ENCODE data around the gene GLT1D1.

GLT1D1 gene

DNA sequence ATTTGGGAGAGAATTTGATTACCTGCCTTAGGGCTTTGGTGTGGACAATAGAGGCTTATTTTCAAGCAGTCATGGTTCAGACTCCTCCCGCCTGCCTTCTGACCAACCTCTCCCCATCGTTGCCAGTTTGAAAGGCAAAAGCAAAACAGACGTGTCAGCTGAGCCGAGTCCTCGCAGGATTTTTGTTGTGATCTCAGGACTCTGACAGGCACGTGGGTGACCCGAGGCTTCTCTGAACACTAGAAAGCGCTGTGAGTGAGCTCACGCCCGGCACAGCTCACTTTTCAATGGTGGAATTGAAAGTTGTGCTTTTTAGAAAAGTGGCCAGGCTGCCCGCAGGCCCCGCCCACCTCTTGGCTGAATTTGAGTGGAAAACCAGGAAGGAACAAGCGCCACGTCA is 130.1 kb downstream of the GLT1D1 start:
- no peak for DNase-seq (ENCODE audit: low read depth)
- no peak for TF ChIP-seq CTCF (IDR thresholded peaks at IDR 0.05; ENCODE audit: low read length, missing control alignments)
- H3K4me3 ChIP-seq (replicated peaks; ENCODE audit: low read depth, low read length) = no peak overlapping the region

DNA sequence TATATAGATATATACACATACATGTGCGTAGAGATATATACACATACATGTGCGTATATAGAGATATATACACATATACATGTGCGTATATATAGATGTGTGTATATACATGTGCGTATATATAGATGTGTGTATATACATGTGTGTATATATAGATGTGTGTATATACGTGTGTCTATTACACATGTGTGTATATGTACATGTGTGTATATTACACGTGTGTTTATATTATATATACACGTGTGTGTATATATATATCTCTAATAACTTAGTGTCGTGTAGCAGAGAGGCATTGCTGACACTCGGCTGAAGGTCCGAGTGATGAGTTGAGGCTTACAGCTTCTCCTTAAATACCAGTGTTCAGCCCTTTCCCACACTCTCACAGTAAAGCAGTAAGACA is 133.7 kb downstream of the GLT1D1 start:
- no peak overlapping the region for H3K4me3 ChIP-seq (replicated peaks; ENCODE audit: low read depth, low read length)
- DNase-seq (ENCODE audit: low read depth) = no peak
- no peak for TF ChIP-seq CTCF (IDR thresholded peaks at IDR 0.05; ENCODE audit: low read length, missing control alignments)

DNA sequence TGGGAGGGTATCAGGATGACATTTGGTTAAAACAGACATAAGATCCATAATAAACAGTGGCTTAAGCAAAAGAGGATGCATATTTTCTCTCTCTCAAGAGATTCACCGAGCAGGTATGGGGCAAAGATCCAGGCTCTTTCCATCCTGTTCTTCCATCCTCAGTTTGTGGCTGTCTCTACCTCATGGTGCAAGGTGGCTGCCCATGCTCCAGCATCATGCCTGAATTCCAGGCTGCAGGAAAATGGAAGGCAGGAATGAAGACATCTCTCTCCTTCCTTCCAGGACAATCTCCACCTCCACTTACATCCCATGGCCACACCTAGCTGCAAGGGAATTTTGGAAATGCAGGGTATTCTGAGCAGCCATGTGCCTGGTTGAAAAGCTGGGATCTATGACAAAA is 136.0 kb downstream of the GLT1D1 start:
- TF ChIP-seq CTCF (IDR thresholded peaks at IDR 0.05; ENCODE audit: low read length, missing control alignments) = no peak
- no peak for DNase-seq (ENCODE audit: low read depth)

DNA sequence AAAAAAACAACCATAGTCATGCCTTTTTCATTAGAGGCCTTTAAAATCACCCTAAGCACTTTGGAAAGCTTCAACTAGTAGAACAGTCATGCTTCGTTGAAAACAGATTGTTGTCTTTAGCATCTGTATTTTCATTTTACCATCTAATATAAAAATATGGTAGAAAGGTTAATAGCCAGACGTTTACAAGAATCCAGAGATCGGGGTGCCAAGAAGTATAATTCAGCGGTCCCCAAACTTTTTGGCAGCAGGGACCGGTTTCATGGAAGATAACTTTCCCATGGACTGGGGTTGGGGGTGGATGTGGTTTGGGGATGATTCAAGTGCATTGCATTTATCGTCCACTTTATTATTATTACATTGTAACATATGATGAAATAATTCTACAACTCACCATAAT is 138.4 kb downstream of the GLT1D1 start:
- DNase-seq (ENCODE audit: low read depth) = no peak
- TF ChIP-seq CTCF (IDR thresholded peaks at IDR 0.05; ENCODE audit: low read length, missing control alignments) = no peak
- H3K4me3 ChIP-seq (replicated peaks; ENCODE audit: low read depth, low read length) = no peak overlapping the region

More for the DNA sequence above, 136.0 kb downstream of the GLT1D1 start:
- H3K4me3 ChIP-seq (replicated peaks; ENCODE audit: low read depth, low read length) = no peak overlapping the region

DNA sequence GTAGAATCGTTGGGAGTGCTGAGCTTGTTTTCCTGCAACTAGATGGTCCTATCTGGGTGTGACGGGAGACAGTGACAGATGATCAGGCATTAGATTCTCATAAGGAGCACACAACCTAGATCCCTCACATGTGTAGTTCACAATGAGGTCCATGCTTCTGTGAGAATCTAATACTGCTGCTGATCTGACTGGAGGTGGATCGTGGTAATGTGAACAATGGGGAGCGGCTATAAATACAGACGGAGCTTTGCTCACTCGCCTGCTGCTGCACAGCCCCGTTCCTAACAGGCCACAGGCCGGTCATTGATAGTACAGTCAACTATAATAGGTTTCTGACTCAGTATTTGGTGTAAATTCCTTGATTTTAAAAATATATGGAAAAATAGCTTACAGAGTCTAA is 138.8 kb downstream of the GLT1D1 start:
- TF ChIP-seq CTCF (IDR thresholded peaks at IDR 0.05; ENCODE audit: low read length, missing control alignments) = no peak
- no peak overlapping the region for H3K4me3 ChIP-seq (replicated peaks; ENCODE audit: low read depth, low read length)
- no peak for DNase-seq (ENCODE audit: low read depth)

DNA sequence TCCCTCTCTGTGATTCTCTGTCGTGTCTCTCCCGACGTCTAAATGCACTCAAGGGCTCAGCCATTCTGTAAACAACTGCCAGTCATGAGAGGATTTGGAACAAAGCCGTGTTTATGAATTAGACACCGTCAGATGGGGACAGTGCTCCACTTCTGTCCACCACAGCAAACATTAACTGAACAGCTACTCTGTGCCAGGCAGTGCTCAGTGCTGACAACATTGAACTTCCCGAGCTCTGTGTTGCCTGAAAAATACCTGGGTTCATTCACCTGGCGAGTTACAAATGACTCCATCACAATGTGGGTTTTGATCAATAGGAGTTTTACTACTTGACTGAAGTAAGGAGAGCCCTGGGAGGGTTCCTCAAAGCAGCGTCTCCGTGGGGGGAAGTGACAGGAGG is 139.3 kb downstream of the GLT1D1 start:
- no peak for DNase-seq (ENCODE audit: low read depth)
- TF ChIP-seq CTCF (IDR thresholded peaks at IDR 0.05; ENCODE audit: low read length, missing control alignments) = no peak
- H3K4me3 ChIP-seq (replicated peaks; ENCODE audit: low read depth, low read length) = no peak overlapping the region

DNA sequence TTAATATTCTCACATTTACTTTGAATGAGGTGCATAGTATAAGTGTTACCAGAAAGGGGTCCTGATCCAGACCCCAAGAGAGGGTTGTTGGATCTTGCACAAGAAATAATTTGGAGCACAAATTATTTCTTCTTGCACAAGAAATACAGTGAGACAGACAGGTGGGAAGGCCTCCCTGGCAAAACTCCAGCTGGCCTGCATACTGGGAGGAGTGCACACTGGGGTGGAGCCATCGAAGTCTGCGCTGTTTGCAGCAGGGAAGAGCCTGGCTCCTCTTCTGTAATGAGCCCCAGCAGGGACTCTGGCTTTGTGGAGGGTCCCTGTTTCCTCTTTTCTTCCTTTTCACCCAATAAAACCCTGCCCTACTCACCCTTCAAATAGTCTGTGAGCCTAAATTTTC is 141.6 kb downstream of the GLT1D1 start:
- no peak for DNase-seq (ENCODE audit: low read depth)

More for the DNA sequence above, 141.6 kb downstream of the GLT1D1 start:
- H3K4me3 ChIP-seq (replicated peaks; ENCODE audit: low read depth, low read length) = no peak overlapping the region
- no peak for TF ChIP-seq CTCF (IDR thresholded peaks at IDR 0.05; ENCODE audit: low read length, missing control alignments)
